Smooth muscle cell (in vitro differentiated cells): Measurements from ENCODE around the gene VPS8. TPM values are rescaled to one million over a fixed set of nuclear protein-coding genes. Genes with fewer than 3 reads are reported as not detected.

Source experiments
- DNase-seq: peaks from one replicate; lab custom pipeline; 2025; ENCODE audit not compliant: unreplicated experiment; lab: John Stamatoyannopoulos, UW
- H2AFZ ChIP-seq: fragments of 200-600 bp; sonication (generic); 2 replicates; pipeline ENCODE4 v1.6.0; 2016; ENCODE audit warnings: antibody characterized with exemption, low read depth, mild to moderate bottlenecking
- H3F3A ChIP-seq: fragments of 200-600 bp; sonication (generic); 2 replicates; pipeline ENCODE4 v1.6.0; 2017; ENCODE audit warnings: antibody characterized with exemption, low read depth
- H3K27ac ChIP-seq: fragments of 200-600 bp; sonication (generic); 2 replicates; pipeline ENCODE4 v1.5.1; 2016; ENCODE audit warnings: low read depth, mild to moderate bottlenecking
- H3K27me3 ChIP-seq: fragments of 200-600 bp; sonication (generic); 2 replicates; pipeline ENCODE4 v1.6.1; 2016; ENCODE audit warnings: low read depth, mild to moderate bottlenecking
- H3K36me3 ChIP-seq: fragments of 200-600 bp; sonication (generic); 2 replicates; pipeline ENCODE4 v1.5.1; 2016; ENCODE audit warnings: low read depth
- H3K4me1 ChIP-seq: fragments of 200-600 bp; sonication (generic); 2 replicates; pipeline ENCODE4 v1.5.1; 2016; ENCODE audit warnings: low read depth
- H3K4me2 ChIP-seq: fragments of 200-600 bp; sonication (generic); 2 replicates; pipeline ENCODE4 v1.6.0; 2016; ENCODE audit warnings: mild to moderate bottlenecking
- H3K4me3 ChIP-seq: fragments of 200-600 bp; sonication (generic); 2 replicates; pipeline ENCODE4 v1.5.1; 2016; ENCODE audit warnings: mild to moderate bottlenecking
- H3K79me2 ChIP-seq: fragments of 200-600 bp; sonication (generic); 2 replicates; pipeline ENCODE4 v1.6.0; 2016; ENCODE audit warnings: low read depth, mild to moderate bottlenecking
- H3K9ac ChIP-seq: fragments of 200-600 bp; sonication (generic); 2 replicates; pipeline ENCODE4 v1.6.0; 2016; ENCODE audit warnings: low read depth
- H3K9me3 ChIP-seq: fragments of 200-600 bp; sonication (generic); replicated peaks from 2 replicates; pipeline ENCODE4 v1.5.1; 2016; ENCODE audit warnings: low read depth
- H4K20me1 ChIP-seq: fragments of 200-600 bp; sonication (generic); 2 replicates; pipeline ENCODE4 v1.6.0; 2016; ENCODE audit warnings: low read depth
- CTCF ChIP-seq: fragments of 200-600 bp; sonication (generic); IDR thresholded peaks from 2 replicates; pipeline ENCODE4 v1.5.1; 2017; ENCODE audit warnings: borderline replicate concordance, mild to moderate bottlenecking, antibody characterized with exemption; ENCODE audit not compliant: insufficient read depth, poor library complexity, severe bottlenecking
- WGBS: methylation state at CpG from one replicate; pipeline ENCODE4 v1.1.7; 2016; ENCODE audit warnings: low lambda C conversion rate; 5-methylcytosine and 5-hydroxymethylcytosine counted together
- polyA plus RNA-seq: library from polyadenylated mRNA; unstranded; fragments of >200 nt; fragmentation: Nextera tagmentation; extraction: Ambion mirVana; gene quantifications from 2 replicates; pipeline ENCODE4 v1.2.1, GENCODE V29; 2016
- total RNA-seq: library from RNA; depleted of rRNA; stranded (reverse); fragments of >200 nt; gene quantifications from 2 replicates; pipeline ENCODE4 v1.2.3, GENCODE V29; 2014

The VPS8 gene
- total and polyA plus RNA-seq, 2 experiments from 2014 or later, result 16.1 to 53.9 TPM

GRCh38 chr3:185084901-185085300, 272.9 kb downstream of the VPS8 start:
- WGBS, result 56% methylated on average over 5 of the region's 5 CpGs
- Histone ChIP-seq H3K4me3 (no peak overlapping the region), H4K20me1 (no peaks in the 10 kb centered on the region), H3K4me1 (no peaks in the 10 kb centered on the region), H3K9ac (no peak overlapping the region), H3K36me3 (no peaks in the 10 kb centered on the region), H3K79me2 (no peaks in the 10 kb centered on the region), H3F3A (no peaks in the 10 kb centered on the region), H3K9me3 (no peaks in the 10 kb centered on the region), H3K27me3 (no peaks in the 10 kb centered on the region), H3K4me2 (no peak overlapping the region), H3K27ac (no peak overlapping the region), H2AFZ (no peak overlapping the region)
- peak; percentile 21 for TF ChIP-seq CTCF
- no peak for DNase-seq

GRCh38 chr3:185087419-185087818, 275.5 kb downstream of the VPS8 start:
- no peak for DNase-seq
- H4K20me1 ChIP-seq, result no peaks in the 10 kb centered on the region
- no peak for TF ChIP-seq CTCF
- H3K27me3 ChIP-seq, result no peaks in the 10 kb centered on the region
- 93% methylated on average over 3 of the region's 3 CpGs for WGBS
- H3K4me3 ChIP-seq, result no peak overlapping the region
- no peak overlapping the region for H2AFZ ChIP-seq
- no peaks in the 10 kb centered on the region for H3K9me3 ChIP-seq
- H3F3A ChIP-seq, result no peaks in the 10 kb centered on the region
- no peaks in the 10 kb centered on the region for H3K36me3 ChIP-seq
- H3K9ac ChIP-seq, result no peak overlapping the region
- H3K4me1 ChIP-seq, result no peaks in the 10 kb centered on the region
- H3K27ac ChIP-seq, result no peak overlapping the region
- no peaks in the 10 kb centered on the region for H3K79me2 ChIP-seq
- no peak overlapping the region for H3K4me2 ChIP-seq

GRCh38 chr3:185089343-185089742, 277.4 kb downstream of the VPS8 start:
- no peaks in the 10 kb centered on the region for H3K4me1 ChIP-seq
- no peaks in the 10 kb centered on the region for H3K79me2 ChIP-seq
- H3K4me2 ChIP-seq, result no peak overlapping the region
- no peaks in the 10 kb centered on the region for H3F3A ChIP-seq
- no peak overlapping the region for H3K4me3 ChIP-seq
- H2AFZ ChIP-seq, result no peak overlapping the region
- no peaks in the 10 kb centered on the region for H3K27me3 ChIP-seq
- TF ChIP-seq CTCF, result no peak
- no peak for DNase-seq
- no peaks in the 10 kb centered on the region for H3K36me3 ChIP-seq
- no peaks in the 10 kb centered on the region for H3K9me3 ChIP-seq
- H4K20me1 ChIP-seq, result no peaks in the 10 kb centered on the region
- H3K9ac ChIP-seq, result no peak overlapping the region
- WGBS, result 69% methylated on average over 2 of the region's 2 CpGs
- H3K27ac ChIP-seq, result no peak overlapping the region

- Histone ChIP-seq H3K9ac (no peak overlapping the region), H2AFZ (no peak overlapping the region), H3F3A (no peaks in the 10 kb centered on the region), H3K4me1 (no peaks in the 10 kb centered on the region), H3K27me3 (no peaks in the 10 kb centered on the region), H3K9me3 (no peaks in the 10 kb centered on the region), H3K36me3 (no peaks in the 10 kb centered on the region), H3K4me3 (no peak overlapping the region), H3K4me2 (no peak overlapping the region), H3K27ac (no peak overlapping the region), H4K20me1 (no peaks in the 10 kb centered on the region), H3K79me2 (no peaks in the 10 kb centered on the region)
- no peak for DNase-seq
- no peak for TF ChIP-seq CTCF
These were observed 277.8 kb downstream of the VPS8 start for GRCh38 chr3:185089751-185090150.
